ENCODE measurements around the gene ABCA2.
"Not testable (repeated sequence)": the region's sequence is repeated elsewhere in the genome, so short reads cannot be mapped to it uniquely, and the experiment has no call there.

ABCA2 gene

GRCh38 chr9:137044502-137045177 is 16.6 kb upstream of the ABCA2 start:
- DNase-seq, result peak; percentile 86

GRCh38 chr9:137044037-137044436 is 16.0 kb upstream of the ABCA2 start:
- no peak for DNase-seq

- DNase-seq, result no peak
Observed at GRCh38 chr9:137042751-137043727, 15.0 kb upstream of the ABCA2 start.

GRCh38 chr9:137041124-137041523 is 13.1 kb upstream of the ABCA2 start:
- no peak for DNase-seq

GRCh38 chr9:137040568-137040967 is 12.5 kb upstream of the ABCA2 start:
- no peak for DNase-seq

- DNase-seq, result no peak
Observed at GRCh38 chr9:137039611-137040366, 11.8 kb upstream of the ABCA2 start.

- DNase-seq, result no peak
Observed at GRCh38 chr9:137038916-137039315, 10.9 kb upstream of the ABCA2 start.

GRCh38 chr9:137037483-137037882 is 9.4 kb upstream of the ABCA2 start:
- DNase-seq, result no peak

GRCh38 chr9:137037035-137037434 is 9.0 kb upstream of the ABCA2 start:
- DNase-seq, result no peak

GRCh38 chr9:137035937-137036336 is 7.9 kb upstream of the ABCA2 start:
- no peak for DNase-seq

GRCh38 chr9:137035507-137035834 is 7.4 kb upstream of the ABCA2 start:
- DNase-seq, result no peak

GRCh38 chr9:137034709-137035506 is 6.9 kb upstream of the ABCA2 start:
- peak; percentile 91 for DNase-seq

GRCh38 chr9:137034039-137034708 is 6.1 kb upstream of the ABCA2 start:
- no peak for DNase-seq

- DNase-seq, result not testable (repeated sequence)
Observed at GRCh38 chr9:137033481-137033880, 5.4 kb upstream of the ABCA2 start.

GRCh38 chr9:137032858-137033257 is 4.8 kb upstream of the ABCA2 start:
- no peak for DNase-seq

GRCh38 chr9:137031904-137032640 is 4.0 kb upstream of the ABCA2 start, which contains the start of gene FUT7:
Gene FUT7 (minus strand): TSS chr9:137032088. CDS start chr9:137031991, 97 bp downstream.
- DNase-seq, result no peak

- no peak for DNase-seq
Observed at GRCh38 chr9:137030538-137031527, 2.8 kb upstream of the ABCA2 start.

- no peak for DNase-seq
Observed at GRCh38 chr9:137030006-137030405, 2.0 kb upstream of the ABCA2 start.

- DNase-seq, result peak; percentile 55
Observed at GRCh38 chr9:137029058-137029936, 1.3 kb upstream of the ABCA2 start.
